Liver (tissue), 2 donors: ENCODE results near the gene LGALS7B.

Source experiments
- YY1 ChIP-seq: IDR thresholded peaks from 2 replicates; pipeline ENCODE4 v1.6.1; 2016; ENCODE audit warnings: antibody characterized with exemption, mild to moderate bottlenecking
- TF ChIP-seq, protein P1 (sequence below): fragments of 150-350 bp; IDR thresholded peaks from 2 replicates; pipeline ENCODE4 v1.5.1; 2017; ENCODE audit warnings: improper control_type of control experiment, low read depth, low read length; ENCODE audit not compliant: missing input control
- donor health status: healthy.

- TF ChIP-seq YY1 = no peak
- TF ChIP-seq, protein P1, sequence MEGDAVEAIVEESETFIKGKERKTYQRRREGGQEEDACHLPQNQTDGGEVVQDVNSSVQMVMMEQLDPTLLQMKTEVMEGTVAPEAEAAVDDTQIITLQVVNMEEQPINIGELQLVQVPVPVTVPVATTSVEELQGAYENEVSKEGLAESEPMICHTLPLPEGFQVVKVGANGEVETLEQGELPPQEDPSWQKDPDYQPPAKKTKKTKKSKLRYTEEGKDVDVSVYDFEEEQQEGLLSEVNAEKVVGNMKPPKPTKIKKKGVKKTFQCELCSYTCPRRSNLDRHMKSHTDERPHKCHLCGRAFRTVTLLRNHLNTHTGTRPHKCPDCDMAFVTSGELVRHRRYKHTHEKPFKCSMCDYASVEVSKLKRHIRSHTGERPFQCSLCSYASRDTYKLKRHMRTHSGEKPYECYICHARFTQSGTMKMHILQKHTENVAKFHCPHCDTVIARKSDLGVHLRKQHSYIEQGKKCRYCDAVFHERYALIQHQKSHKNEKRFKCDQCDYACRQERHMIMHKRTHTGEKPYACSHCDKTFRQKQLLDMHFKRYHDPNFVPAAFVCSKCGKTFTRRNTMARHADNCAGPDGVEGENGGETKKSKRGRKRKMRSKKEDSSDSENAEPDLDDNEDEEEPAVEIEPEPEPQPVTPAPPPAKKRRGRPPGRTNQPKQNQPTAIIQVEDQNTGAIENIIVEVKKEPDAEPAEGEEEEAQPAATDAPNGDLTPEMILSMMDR = no peak
Observed at GRCh38 chr19:38839816-38840582, 51.0 kb downstream of the LGALS7B start.
